ENCODE results near the gene ZDHHC7.

The ZDHHC7 gene

DNA sequence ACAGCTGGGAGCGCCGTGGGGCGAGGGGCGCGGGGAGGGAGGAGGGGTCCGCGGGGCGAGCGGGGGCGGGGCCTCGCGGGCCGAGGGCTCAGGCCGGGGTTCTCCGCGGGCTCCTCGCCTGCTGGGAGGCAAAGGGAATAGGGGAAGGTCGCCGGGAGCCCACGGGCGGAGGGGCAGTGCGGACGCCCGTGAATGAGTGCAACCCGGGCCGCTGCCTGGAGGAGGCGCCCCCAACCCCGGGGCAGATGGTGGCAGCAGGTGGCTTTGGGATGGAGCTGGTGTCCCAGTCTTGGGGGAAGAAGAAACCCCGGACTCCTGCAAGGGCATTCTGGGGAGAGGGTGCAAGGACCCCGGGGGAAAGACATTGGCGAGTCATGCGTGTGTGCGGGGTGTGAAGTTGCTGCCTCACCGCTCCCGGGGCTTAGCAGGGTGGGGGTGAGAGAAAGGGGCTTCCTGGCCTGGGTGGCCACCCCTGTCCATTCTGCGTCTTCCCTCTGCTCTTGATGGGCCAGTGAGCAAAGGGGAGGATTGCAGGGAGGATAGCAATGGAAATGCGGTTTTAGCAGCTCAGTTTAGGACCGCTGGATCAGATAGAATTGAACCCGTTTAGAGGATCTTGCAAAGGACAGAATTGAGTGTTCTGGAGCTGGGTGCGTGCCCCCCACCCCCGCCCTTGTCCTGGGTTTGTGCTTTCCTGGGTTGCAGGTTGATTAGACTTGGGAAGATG lies 16.8 kb upstream of the ZDHHC7 start:
- peak overlapping the region; percentile 83 for H3K4me3 ChIP-seq (ENCODE audit: low read depth, low read length)
- TF ChIP-seq, protein P1, sequence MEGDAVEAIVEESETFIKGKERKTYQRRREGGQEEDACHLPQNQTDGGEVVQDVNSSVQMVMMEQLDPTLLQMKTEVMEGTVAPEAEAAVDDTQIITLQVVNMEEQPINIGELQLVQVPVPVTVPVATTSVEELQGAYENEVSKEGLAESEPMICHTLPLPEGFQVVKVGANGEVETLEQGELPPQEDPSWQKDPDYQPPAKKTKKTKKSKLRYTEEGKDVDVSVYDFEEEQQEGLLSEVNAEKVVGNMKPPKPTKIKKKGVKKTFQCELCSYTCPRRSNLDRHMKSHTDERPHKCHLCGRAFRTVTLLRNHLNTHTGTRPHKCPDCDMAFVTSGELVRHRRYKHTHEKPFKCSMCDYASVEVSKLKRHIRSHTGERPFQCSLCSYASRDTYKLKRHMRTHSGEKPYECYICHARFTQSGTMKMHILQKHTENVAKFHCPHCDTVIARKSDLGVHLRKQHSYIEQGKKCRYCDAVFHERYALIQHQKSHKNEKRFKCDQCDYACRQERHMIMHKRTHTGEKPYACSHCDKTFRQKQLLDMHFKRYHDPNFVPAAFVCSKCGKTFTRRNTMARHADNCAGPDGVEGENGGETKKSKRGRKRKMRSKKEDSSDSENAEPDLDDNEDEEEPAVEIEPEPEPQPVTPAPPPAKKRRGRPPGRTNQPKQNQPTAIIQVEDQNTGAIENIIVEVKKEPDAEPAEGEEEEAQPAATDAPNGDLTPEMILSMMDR (IDR thresholded peaks at IDR 0.05; ENCODE audit: control insufficient read depth, extremely low read depth, insufficient read depth) = 0 out of 2 replicates have a peak, but pooled peaks have one; percentile 14
- no peak for DNase-seq (ENCODE audit: low read depth)

DNA sequence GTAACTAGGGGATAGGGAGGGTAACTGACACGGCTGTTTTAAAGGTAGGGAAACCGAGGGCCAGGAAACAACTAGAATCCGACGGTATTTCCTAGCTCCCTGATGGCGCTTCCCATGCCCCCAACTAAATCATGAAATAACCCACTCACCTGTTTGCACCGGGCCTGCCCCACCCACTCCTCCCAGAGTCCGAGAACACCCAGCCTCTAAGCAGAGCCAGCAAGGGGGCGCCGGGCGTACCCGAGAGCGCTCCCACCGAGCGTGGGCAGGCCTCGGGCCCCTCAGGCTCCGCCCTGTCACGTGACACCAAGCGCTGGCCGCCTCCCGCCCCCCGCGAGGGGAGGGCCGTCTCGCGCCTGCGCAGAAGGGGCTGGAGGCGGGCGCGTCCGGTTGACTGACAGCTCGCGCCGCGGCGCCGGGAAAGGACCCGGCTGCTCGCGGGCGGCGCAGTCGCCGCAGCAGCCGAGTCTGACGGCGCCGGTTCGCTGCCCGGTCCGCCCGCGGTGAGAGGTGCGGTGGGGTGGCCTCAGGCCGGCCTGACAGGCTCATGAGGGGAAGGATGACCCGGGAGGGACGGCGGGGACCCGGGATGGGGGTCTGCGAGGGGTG lies 16.1 kb upstream of the ZDHHC7 start, which contains the start of gene KIAA0513:
Gene KIAA0513 (plus strand): TSS at position 447 of the 609 bp plus-strand sequence. CDS start 39,277 bp downstream, outside the sequence.
- TF ChIP-seq, protein P1 (IDR thresholded peaks at IDR 0.05; ENCODE audit: control insufficient read depth, extremely low read depth, insufficient read depth) = peak; percentile 6; the same call in 1 of the 2 replicates
- no peak for DNase-seq (ENCODE audit: low read depth)
- peak within 1 kb of the TSS; percentile 83 for H3K4me3 ChIP-seq (ENCODE audit: low read depth, low read length)

DNA sequence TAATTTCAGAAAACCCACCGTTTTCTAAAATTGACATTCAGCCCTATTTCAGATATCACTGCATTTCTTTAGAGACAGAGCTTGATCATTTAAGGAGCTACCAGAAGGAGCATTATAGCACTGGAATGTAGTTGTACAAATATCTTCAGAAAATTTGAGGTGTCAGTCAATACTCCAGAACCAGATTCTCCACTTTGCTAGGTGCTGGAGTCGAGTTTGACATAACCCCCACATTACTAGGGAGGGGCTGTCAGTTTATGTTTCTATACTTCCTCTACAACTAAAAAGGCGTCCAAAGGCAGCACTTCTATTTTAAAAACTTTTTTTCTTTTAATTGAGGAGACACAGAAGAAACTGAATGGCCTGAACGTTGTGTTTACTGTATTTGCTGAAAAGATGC lies 15.4 kb upstream of the ZDHHC7 start:
- no peak for DNase-seq (ENCODE audit: low read depth)
- H3K4me3 ChIP-seq (ENCODE audit: low read depth, low read length) = peak overlapping the region; percentile 83
- TF ChIP-seq, protein P1 (IDR thresholded peaks at IDR 0.05; ENCODE audit: control insufficient read depth, extremely low read depth, insufficient read depth) = no peak

DNA sequence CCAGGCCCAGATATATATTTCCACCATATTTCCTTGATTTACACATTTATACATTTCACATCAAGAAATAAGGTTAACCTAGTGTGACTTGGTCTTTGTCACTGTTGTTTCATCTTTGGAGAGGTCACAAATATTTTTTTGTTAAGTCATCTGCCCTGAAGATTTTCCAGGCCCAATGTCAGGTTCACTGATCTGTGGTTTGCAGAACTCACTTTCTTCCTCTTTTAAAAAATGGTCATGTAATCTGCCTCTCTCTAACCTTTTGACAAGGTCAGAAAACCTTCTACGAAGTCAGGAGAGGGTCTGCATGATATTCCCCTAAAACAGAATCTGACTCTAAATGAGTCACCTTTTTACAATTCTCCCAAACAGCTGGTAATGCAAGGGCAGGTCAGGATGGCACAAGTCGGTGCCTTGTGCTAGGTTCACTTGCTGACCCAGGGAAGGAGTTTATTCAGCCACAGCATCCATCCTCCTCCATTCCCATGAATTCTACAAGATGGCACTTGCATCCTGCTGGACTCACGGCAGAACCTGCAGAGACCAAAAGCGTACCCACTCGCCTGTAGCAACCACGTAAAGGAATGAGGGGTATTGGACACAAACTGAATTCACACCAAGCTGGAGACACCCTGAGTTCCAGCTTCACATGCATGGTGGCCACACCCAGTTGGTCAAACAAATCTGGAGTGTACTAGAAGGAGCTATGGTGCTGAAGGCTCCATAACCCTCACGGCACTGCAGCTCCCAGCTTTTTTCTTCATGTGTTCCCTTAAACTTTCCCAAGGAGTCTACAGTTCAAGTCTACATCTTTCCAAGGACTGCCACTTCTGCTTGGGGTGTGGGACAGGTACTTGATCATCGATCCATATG lies 14.7 kb upstream of the ZDHHC7 start:
- no peak overlapping the region for H3K4me3 ChIP-seq (ENCODE audit: low read depth, low read length)
- DNase-seq (ENCODE audit: low read depth) = no peak
- TF ChIP-seq, protein P1 (IDR thresholded peaks at IDR 0.05; ENCODE audit: control insufficient read depth, extremely low read depth, insufficient read depth) = no peak

DNA sequence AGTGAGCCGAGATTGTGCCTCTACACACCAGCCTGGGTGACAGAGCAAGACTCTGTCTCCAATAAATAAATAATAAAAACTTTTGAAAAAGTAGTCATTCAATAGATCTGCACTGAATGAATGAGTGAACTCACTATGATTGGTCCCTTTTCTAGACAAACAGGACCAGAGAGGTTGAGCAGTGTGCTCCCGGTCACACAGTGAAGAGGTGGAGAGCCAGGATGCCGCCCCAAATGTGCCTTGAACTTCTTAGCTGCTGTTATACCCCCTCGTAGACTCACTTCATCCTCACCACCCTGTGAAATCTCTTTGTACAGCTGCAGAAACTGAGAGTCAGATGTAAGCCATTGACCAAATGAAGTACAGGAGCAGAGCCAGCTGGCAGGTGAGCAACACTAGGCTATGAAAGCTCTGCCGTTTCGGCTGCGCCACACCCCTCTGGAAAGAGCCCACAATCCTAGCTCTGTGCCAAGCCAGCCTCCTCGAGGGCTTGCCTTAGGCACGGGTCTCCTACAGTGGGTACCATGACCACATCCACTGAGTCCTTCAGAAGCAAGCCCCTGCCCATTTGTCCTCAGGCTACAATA lies 8.4 kb upstream of the ZDHHC7 start:
- no peak for DNase-seq (ENCODE audit: low read depth)
- H3K4me3 ChIP-seq (ENCODE audit: low read depth, low read length) = no peak overlapping the region
- TF ChIP-seq, protein P1 (IDR thresholded peaks at IDR 0.05; ENCODE audit: control insufficient read depth, extremely low read depth, insufficient read depth) = no peak

DNA sequence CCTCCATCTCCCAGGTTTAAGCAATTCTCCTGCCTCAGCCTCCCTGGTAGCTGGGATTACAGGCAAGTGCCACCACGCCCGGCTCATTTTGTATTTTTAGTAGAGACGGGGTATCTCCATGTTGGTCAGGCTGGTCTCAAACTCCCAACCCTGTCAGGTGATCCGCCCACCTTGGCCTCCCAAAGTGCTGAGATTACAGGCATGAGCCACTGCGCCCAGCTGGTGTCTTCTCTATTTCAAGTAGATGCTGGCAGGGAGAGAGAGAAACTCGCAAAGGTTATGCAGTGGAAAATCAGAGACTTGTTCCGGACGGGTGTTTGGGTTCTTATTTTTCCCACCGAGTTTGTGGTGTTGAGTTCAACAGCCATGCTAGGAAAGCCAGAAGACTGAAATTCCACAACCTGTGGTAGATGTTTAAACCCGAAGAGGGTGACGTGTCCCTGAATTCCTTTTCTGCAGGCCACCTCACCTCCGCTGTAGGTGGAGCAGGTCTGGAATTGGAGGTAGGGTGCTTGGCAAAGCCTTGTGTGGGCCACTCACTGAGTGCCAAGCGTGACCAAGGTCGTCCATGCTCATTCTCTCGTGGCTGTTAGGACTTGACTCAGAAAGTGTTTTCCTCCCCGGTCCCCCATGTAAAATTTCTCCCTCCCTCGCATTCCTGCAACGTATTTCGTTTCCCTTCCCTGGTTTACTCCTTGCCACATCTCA lies 7.3 kb upstream of the ZDHHC7 start:
- TF ChIP-seq, protein P1 (IDR thresholded peaks at IDR 0.05; ENCODE audit: control insufficient read depth, extremely low read depth, insufficient read depth) = no peak
- H3K4me3 ChIP-seq (ENCODE audit: low read depth, low read length) = no peak overlapping the region
- no peak for DNase-seq (ENCODE audit: low read depth)
